DLD1 (cell line): ENCODE measurements around the gene PFKM.
"Not testable (repeated sequence)": the region's sequence is repeated elsewhere in the genome, so short reads cannot be mapped to it uniquely, and the experiment has no call there.

Experiments
- in situ Hi-C: cut with HindIII; loops from 2 replicates; pipeline ENCODE4 v1.10.0; 2017; ENCODE audit warnings: low sequenced_read_pairs

PFKM gene

GRCh38 chr12:48110691-48111311 is 8.4 kb upstream of the PFKM start:
- in situ Hi-C loops: no loop called here

GRCh38 chr12:48111312-48111693 is 7.9 kb upstream of the PFKM start:
- in situ Hi-C loops: not testable (repeated sequence)

GRCh38 chr12:48115957-48116356 is 3.2 kb upstream of the PFKM start:
- in situ Hi-C loops: no loop called here

- in situ Hi-C loops: no loop called here
Observed at GRCh38 chr12:48118284-48118871, 786 bp upstream of the PFKM start.

- in situ Hi-C loops: no loop called here
Observed at GRCh38 chr12:48119834-48120195, 651 bp downstream of the PFKM start.

GRCh38 chr12:48121522-48121921 is 2.4 kb downstream of the PFKM start:
- in situ Hi-C loops: no loop called here

- in situ Hi-C loops: no loop called here
Observed at GRCh38 chr12:48122065-48122834, 3.1 kb downstream of the PFKM start.

- in situ Hi-C loops: no loop called here
Observed at GRCh38 chr12:48123169-48123568, 4.0 kb downstream of the PFKM start.

- in situ Hi-C loops: not testable (repeated sequence)
Observed at GRCh38 chr12:48125542-48125941, 6.4 kb downstream of the PFKM start.

- in situ Hi-C loops: no loop called here
Observed at GRCh38 chr12:48125985-48126384, 6.8 kb downstream of the PFKM start.

GRCh38 chr12:48126953-48127630 is 7.9 kb downstream of the PFKM start:
- in situ Hi-C loops: no loop called here

GRCh38 chr12:48128800-48129199 is 9.6 kb downstream of the PFKM start:
- in situ Hi-C loops: no loop called here

GRCh38 chr12:48129376-48129775 is 10.2 kb downstream of the PFKM start:
- in situ Hi-C loops: no loop called here

GRCh38 chr12:48131517-48131916 is 12.4 kb downstream of the PFKM start:
- in situ Hi-C loops: no loop called here

GRCh38 chr12:48132826-48133225 is 13.7 kb downstream of the PFKM start:
- in situ Hi-C loops: no loop called here

GRCh38 chr12:48135027-48135426 is 15.9 kb downstream of the PFKM start:
- in situ Hi-C loops: no loop called here

GRCh38 chr12:48142818-48143674 is 23.9 kb downstream of the PFKM start:
- in situ Hi-C loops: no loop called here

- in situ Hi-C loops: no loop called here
Observed at GRCh38 chr12:48143898-48144297, 24.7 kb downstream of the PFKM start.

GRCh38 chr12:48145981-48146380 is 26.8 kb downstream of the PFKM start:
- in situ Hi-C loops: no loop called here

- in situ Hi-C loops: no loop called here
Observed at GRCh38 chr12:48151103-48151771, 32.1 kb downstream of the PFKM start.
